Measurements from ENCODE around the gene HOXD11. TPM values are rescaled to one million over a fixed set of nuclear protein-coding genes. Genes with fewer than 3 reads are reported as not detected.

Gene HOXD11
- total and polyA plus RNA-seq, 11 donors = not detected

GRCh38 chr2:176128982-176129796, 22.1 kb downstream of the HOXD11 start, which contains the start of gene HOXD8:
Gene HOXD8 (plus strand): TSS chr2:176129705. CDS start chr2:176130367, 662 bp downstream.
- Histone ChIP-seq H3K4me1 (peaks cover 0 to 32% (median 9%) of the 10 kb centered on the region in 12 donors), H3K36me3 (no peaks in the 10 kb centered on the region), H3K4me3 (peak within 1 kb of the TSS; percentile 15 to 61 (median 47)), H3K27ac (peak within 1 kb of the TSS in 10 of 12 donors; percentile 22 to 86 (median 67)), H3K9me3 (no peaks in the 10 kb centered on the region), H3K27me3 (peaks cover 72 to 100% (median 94%) of the 10 kb centered on the region in 9 donors)
- DNase-seq (peak in 3 of 5 donors; percentile 45 to 71 (median 47)), ATAC-seq (peak in 3 of 4 donors; percentile 16 to 59 (median 38))
- intact Hi-C loops (cut with DNase I) = loop anchor here (5.0 to 10.0 kb wide), 10 partner anchors 323 to 1018 kb away; no protein-coding TSS in a partner anchor
- TF ChIP-seq POLR2A (IDR thresholded peaks at IDR 0.05) (no peak), CTCF (IDR thresholded peaks at IDR 0.05) (no peak)
- WGBS, 4 donors = 2 to 6% (median 3%) methylated on average over 31 to 64 of the region's 64 CpGs

- no peaks in the 10 kb centered on the region for H3K36me3 ChIP-seq
- WGBS, 4 donors = 1 to 4% (median 2%) methylated on average over 29 to 43 of the region's 43 CpGs; no CpG with 5 or more reads in 1 of the 4 donors
- no peak for TF ChIP-seq CTCF (IDR thresholded peaks at IDR 0.05)
- TF ChIP-seq POLR2A (IDR thresholded peaks at IDR 0.05) = no peak
- H3K27me3 ChIP-seq = peaks cover 68 to 100% (median 94%) of the 10 kb centered on the region in 9 donors
- peak overlapping the region in 9 of 12 donors; percentile 21 to 86 (median 71) for H3K27ac ChIP-seq
- peak overlapping the region; percentile 15 to 61 (median 47) for H3K4me3 ChIP-seq
- H3K9me3 ChIP-seq = no peaks in the 10 kb centered on the region
- peak in 2 of 4 donors; percentile 17 to 55 for ATAC-seq
- peak in 1 of 5 donors; percentile 33 for DNase-seq
- H3K4me1 ChIP-seq = peaks cover 0 to 32% (median 9%) of the 10 kb centered on the region in 12 donors
- intact Hi-C loops (cut with DNase I) = loop anchor here (5.0 to 10.0 kb wide), 10 partner anchors 323 to 1018 kb away; no protein-coding TSS in a partner anchor
Measured at GRCh38 chr2:176129813-176130146, 22.7 kb downstream of the HOXD11 start.

- Histone ChIP-seq H3K27me3 (peaks cover 68 to 100% (median 94%) of the 10 kb centered on the region in 9 donors), H3K27ac (peak overlapping the region in 10 of 12 donors; percentile 22 to 86 (median 67)), H3K4me1 (peaks cover 0 to 32% (median 9%) of the 10 kb centered on the region in 12 donors), H3K9me3 (no peaks in the 10 kb centered on the region), H3K36me3 (no peaks in the 10 kb centered on the region), H3K4me3 (peak overlapping the region; percentile 15 to 61 (median 47))
- DNase-seq = peak in 1 of 5 donors; percentile 35
- 1 to 3% (median 1%) methylated on average over 48 to 100 of the region's 100 CpGs for WGBS, 4 donors
- intact Hi-C loops (cut with DNase I) = loop anchor here in 2 of 10 donors (5.0 to 10.0 kb wide), 2 partner anchors 682 to 684 kb away; no protein-coding TSS in a partner anchor
- TF ChIP-seq CTCF (IDR thresholded peaks at IDR 0.05) (no peak), POLR2A (IDR thresholded peaks at IDR 0.05) (no peak)
- peak in 2 of 4 donors; percentile 46 to 51 for ATAC-seq
Measured at GRCh38 chr2:176130147-176130956, 23.3 kb downstream of the HOXD11 start.

Measured in heart left ventricle (tissue), 16 donors.